AG08396 (cell line): ENCODE data around the gene NME3.
"Not testable (repeated sequence)": the region's sequence is repeated elsewhere in the genome, so short reads cannot be mapped to it uniquely, and the experiment has no call there.

Experiments
- DNase-seq: peaks from one replicate; pipeline ENCODE4 v3.0.0; 2012; ENCODE audit warnings: low spot score, mixed read lengths

NME3 gene

DNA sequence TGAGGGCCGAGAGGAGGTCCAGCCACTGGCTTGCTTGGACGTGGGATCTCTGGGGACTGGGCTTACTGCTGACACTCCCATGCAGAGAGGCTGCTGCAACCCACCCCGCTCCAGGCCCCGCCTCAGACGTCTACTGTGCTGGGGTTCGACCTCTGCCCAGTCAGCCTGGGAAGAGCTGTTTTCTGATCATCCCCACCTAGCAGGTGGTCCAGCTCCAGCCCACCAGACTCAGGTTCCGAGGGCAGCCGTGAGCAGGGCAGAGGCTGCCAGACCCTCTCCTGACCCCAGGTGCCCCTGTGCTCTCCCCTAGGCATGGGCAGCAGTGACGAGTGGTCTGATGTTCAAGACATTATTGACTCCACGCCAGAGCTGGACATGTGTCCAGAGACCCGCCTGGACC, 23.4 kb downstream of the NME3 start:
- no peak for DNase-seq

DNA sequence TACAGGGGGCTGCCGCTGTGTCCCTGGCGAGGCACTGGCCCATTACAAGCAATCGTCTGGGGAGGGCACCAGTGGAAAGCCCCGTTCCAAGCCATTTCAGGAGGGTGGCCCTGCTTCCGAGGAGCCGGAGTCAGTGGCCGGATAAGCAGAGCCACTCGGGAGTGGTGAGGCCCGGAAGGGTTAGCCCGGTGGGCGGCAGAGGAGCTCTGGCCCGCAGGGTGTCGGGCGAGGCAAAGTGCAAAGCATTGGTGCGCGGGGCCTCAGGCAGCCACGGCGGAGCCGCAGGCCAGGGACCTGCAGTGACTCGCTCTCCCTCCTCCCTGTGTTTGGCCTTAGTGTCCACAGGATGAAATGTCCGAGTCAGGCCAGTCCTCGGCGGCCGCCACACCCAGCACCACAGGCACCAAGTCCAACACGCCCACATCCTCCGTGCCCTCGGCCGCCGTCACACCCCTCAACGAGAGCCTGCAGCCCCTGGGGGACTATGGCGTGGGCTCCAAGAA, 24.6 kb downstream of the NME3 start:
- no peak for DNase-seq

DNA sequence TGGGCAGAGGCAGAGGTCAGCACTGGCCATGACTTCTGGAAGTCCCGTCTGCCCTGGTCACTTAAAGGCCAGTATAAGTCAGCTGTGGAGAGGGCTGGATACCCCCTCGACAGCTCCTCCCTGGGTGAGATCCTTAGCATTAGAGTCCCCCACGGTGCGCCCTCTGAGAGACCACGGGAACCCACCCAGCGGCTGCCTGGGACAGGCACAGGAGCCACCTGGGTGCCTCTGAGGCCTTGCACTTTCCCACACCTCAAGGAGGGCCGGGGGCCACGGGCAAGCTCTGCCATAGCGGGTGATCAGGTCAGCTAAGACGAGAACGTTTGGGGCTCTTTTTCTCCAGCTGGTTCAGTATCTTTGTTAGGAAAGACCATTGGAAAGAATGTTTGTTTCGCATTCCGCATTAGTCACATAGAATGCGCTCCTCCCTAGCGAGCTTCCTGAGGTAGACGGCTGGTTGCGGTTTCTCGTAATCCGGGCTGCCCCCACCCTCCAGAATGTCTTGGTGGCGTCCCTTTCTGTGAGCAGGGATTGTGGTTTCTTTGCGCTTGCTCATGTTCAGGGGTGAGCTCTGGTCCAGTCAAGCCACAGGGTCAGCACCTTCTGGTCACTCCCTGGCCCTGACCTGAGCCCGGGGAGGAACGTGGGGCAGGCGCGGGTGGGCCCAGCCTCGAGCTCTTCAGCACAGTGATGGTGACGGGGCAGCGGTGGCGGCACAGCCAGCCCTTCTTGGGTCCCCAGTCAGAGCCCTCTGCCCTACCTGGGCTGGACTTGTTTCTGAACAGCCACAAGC, 25.2 kb downstream of the NME3 start:
- no peak for DNase-seq

DNA sequence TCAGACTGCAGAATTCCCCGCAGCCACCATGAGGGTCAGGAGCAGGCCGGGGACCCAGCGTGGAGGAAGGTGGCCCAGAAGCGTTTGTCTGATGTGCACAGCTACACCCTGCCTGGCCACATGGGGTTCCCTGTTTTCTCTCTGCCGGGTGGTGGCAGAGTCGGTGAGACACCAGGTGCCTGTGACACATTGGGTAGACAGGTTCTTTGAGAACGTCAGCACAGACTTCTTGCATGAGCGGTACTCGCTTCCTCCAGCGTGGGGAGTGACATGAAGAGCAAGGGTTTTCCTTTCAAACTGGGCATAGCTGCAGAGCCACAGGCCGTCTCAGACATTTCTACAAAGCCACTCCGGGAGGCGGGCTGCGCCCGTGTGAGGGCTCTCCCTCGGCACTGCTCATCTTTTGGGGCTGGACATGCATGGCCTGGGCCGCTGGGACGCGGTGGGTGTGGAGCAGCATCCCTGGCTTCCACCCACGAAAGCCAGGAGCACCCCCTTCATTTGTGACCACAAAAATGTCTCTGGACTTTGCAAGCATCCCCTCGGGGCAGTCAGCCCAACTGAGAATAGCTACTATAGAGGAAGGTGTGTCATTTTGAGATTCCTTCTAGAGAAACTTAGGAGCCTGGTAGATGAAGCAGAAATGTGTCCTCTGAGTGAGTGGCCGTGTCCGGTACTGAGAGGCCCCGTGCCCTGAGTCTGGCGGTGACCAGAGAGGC, 26.0 kb downstream of the NME3 start:
- peak; percentile 62 for DNase-seq

DNA sequence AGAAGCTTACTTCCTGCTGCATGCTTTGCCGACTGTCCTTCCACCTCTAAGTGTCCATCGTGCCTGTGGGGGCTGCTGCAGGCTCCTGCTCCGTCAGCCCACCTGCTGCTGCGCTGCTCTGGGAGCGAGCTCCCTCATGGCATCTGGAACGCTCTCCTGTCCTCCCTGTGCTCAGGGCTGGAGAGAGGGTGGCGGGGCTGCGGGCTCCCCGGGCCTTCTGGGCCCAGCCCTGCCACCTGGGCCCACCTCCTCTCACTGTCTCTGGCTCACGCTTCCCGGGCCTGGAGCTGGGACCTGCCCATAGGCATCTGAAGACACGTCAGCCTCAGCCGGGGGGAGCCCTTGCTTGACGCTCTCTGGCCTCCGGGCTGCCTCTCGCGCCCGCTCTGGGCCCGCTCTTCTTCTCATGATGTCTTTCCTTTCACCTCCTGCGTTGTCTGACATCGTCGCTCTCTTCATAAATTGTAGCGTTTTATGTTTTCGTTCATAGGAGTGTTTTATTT, 27.0 kb downstream of the NME3 start:
- no peak for DNase-seq

DNA sequence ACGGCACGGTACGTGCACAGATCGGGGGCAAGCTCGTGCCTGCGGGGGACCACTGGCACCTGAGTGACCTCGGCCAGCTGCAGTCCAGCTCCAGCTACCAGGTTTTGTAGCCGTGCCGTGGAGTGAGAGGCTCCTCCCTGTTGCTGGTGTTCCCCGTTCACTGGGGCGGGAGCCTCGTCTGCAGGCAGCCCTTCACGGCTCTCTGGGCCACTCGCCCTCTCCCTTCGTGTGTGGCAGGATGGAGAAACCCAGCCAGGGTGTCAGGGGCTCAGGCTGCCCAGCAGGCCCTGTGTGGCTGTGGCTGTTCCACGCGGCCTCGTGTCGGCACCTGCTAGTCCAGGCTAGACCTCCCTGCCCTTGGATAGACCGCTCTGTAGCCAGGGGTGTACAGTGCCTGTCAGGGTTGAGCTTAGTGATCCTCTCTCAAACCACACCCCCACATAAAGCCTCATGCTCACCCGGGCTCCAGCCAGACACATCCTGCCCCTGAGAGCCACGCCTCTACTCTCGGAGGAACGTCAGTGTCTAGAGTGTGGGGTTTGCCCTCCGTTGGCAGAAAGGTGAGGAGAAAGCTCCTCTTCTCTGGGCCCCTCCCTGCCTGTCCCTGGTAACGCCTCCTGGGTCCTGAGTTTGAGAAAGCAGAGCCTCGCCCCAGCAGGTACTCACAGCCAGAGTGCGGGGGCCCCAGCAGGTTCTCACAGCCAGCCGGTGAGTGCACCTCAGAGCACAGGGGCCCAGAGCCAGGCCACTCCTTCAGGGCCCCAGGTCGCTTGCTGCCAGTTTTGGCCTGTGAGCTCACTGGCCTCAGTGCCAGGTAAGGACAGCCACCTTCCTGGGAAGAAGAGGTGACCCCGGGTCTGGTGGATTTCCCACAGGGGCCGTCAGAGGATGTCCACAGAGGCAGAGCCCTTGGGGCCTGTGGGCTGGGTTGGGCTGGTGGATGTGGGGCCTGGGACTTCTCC, 27.7 kb downstream of the NME3 start:
- no peak for DNase-seq

DNA sequence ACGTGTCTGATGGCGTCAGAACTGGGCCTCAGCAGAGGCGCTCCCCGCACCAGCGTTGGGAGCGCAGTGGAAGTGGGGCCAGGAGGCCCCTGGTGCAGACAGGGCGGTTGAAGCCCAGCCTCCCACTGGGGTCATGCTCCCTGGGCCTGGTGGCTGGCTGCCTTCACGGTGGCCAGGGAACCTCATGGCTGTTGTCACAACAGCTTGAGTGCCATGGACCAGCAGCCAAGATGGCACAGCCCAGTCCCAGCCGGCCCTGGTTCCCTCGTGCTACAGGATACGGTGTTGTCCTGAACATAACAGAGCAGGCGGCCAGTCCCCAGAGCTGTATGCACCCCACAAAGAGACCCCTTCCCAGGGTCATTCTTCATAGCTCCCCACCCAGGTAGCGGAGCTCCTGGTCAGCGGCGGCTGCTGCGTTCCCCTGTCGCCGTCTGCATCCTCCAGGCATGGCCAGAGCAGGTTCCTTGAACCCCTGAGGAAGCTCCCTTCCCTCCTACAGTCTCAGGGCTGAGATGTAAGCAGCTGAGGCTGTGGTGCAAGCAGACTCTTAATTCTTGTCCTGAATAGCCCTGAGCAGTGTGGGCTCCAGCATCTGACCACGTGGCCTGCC, 29.7 kb downstream of the NME3 start:
- DNase-seq: no peak

DNA sequence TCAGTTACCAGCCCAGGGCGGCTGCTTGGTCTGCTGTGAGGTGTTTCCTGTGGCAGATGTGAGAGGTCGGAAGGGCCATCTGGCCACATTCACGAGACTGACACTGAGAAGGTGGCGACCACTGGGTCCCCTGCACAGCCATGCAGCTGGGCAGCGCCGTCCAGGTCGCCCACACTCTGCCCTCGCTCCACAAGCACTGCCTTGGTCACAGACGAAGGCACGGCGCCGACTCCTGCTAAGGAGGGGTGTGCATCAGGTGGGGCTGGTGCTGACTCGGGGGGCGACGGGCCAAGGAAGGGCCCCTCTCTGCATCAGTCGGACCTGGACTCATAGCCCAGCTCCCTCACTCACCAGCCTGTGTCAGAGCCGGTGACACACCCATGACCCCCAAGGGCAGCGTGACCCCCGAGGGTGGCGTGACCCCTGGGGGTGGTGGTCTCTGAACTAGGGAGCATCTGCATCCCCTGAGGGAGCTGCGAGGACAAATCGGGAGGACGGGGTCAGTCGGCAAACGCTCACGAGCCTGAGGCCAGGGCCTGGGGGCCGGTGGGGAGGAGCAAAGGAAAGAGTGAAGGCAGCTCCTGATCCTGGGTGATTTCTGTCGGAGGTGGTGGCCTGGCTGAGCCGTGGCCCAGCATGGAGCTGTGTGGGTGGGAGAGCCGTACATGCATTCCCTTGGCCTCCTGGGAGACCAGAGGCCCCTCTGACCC, 30.4 kb downstream of the NME3 start:
- no peak for DNase-seq

DNA sequence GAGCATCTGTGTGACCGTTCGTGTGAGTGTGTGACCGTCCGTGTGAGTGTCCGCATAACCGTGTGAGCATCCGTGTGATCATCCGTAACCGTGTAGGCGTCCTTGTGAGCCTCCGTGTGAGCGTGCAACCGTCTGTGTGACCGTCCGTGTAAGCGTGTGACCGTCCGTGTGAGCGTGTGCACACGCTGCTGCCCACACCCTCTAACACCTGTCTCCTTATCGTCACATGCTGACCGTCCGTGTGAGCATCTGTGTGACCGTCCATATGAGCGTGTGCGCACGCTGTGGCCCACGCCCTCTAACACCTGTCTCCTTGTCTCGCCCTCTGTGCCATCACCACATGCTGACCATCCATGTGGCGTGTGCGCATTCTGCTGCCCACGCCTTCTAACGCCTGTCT, 31.1 kb downstream of the NME3 start:
- no peak for DNase-seq

DNA sequence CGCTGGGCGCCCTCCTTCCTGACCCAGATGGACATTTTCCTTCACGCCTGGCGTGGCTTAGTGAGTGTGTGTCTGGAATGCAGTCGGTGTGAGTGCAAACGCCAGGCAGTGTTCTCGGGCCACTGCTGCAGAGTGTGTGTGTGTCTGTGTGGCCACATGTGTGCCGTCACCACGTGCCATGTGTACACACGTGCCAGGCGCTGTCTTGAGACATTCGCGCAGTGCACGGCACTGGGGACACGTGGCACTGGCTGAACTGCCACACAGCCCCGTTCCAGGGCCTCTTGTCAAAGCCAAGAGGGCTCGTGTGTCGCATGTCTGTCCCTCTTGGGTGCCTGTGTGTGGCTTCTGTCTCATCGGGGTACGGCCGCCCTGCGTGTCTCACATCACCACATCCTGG, 36.5 kb downstream of the NME3 start:
- DNase-seq: no peak

DNA sequence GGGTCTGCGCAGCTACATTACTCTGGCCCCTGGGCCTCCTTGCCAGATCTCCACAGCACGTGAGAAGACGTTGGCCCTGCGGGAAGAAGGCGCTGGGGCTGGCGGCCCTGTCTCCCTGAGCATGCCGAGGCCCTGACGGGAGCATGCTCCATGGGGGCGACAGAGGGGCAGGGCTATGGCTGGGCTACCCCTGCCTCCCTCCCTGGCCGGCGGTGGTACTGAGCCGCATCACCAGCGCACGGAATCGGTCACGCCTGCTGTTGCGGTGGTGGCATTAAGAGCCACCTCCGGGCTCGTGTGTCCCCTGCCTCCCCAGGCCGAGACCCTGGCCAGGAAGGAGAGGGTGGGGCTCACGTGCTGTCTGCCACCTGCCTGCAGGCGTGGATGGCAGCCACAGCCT, 37.2 kb downstream of the NME3 start:
- DNase-seq: no peak

DNA sequence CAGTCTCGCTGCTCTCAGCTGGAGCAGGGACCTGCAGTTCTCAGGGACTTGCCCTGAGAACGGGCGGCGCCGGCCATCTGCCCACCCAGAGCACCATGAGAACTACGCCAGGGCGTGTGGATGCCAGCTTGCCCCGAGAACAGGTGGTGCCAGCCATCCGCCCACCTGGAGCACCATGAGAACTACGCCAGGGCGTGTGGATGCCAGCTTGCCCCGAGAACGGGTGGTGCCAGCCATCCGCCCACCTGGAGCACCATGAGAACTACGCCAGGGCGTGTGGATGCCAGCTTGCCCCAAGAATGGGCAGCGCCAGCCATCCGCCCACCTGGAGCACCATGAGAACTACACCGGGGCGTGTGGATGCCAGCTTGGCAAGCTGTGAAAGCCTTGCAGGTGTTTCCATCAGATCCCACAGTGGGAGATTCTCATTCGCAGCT, 38.8 kb downstream of the NME3 start:
- DNase-seq: not testable (repeated sequence)

DNA sequence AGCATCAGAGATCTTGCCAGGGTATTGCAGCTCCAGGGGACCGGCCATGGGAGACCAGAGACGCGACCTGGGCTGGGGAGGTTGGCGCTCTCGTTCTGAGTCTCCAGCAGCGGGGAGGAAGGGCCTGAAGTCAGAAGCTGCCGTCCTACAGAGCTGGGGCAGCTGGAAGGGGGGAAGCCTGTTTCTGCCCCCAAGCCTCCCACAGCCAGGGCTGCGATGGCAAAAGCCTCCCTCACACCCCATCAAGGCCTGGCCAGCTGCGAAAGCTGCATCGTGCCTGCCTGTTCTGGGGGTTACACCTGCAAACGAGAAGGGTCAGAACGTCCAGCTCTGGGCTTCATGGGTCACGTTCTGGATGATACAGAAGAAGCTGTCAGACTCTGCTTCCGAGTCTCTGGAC, 39.3 kb downstream of the NME3 start:
- DNase-seq: no peak

DNA sequence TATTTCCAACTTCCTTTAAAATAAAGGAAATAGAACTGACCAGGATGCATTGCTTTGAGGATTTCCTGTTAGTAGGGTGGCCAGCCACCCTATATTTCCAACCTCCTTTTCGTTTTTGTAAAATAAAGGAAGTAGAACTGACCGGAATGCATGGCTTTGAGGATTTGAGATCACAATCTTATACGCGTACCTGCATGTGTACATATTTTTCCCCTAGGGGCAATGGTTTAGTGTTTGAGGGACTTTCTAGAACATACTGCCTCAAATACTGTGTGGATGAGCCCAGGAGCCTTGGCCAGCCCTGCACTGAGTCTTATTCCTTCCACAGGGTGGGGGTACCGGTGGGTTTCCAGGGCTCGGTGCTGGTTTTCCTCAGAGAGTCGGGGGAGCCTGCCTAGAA, 39.7 kb downstream of the NME3 start:
- no peak for DNase-seq

DNA sequence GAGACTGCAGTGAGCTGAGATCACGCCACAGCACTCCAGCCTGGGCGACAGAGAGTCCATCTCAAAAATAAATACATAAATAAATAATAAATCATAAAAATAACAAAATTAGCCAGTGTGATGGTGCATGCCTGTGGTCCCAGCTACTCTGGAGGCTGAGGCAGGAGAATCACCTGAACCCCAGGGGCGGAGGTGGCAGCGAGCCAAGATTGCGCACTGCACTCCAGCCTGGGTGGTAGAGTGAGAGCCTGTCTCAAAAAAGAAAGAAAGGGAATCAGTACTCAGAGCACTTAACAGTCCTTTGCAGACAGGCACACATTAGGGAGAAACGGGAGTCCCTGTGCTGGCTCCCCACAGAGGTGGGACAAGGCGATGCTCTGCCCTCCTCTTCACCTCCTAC, 40.3 kb downstream of the NME3 start:
- DNase-seq: no peak

DNA sequence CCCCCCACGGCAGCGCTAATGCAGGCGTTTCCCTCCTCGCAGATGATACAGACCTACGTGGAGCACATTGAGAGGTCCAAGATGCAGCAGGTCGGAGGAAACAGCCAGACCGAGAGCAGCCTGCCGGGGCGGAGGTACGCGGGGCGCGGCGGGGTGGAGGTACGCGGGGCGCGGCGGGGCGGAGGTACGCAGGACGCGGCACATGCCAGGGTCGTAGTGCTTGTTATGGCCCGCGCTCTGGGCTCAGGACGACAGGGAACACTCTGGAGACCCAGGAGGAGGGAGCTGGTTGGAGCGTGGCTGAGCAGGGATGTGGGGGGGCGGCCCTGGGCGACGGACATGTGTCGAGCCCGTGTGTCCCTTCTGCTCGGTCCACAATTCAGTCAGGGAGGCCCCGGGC, 41.9 kb downstream of the NME3 start:
- no peak for DNase-seq

DNA sequence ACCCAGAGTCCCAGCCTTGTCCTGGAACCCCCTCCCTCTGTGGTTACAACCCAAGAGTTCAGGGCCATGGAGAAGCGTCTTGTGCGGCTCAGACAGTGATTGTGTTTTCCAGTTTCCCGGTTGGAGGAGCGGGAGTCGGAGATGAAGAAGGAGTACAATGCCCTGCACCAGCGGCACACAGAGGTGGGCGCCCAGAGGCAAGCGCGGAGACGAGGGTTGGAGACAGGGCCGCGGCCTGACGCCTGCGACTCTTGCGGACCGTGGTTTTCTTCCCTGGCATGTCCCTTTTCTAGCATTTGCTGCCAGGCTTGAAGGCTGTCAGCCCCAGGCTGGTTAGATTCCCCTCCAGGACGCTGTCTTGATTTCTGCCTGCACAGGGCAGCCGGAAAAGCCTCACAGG, 42.3 kb downstream of the NME3 start:
- DNase-seq: no peak

DNA sequence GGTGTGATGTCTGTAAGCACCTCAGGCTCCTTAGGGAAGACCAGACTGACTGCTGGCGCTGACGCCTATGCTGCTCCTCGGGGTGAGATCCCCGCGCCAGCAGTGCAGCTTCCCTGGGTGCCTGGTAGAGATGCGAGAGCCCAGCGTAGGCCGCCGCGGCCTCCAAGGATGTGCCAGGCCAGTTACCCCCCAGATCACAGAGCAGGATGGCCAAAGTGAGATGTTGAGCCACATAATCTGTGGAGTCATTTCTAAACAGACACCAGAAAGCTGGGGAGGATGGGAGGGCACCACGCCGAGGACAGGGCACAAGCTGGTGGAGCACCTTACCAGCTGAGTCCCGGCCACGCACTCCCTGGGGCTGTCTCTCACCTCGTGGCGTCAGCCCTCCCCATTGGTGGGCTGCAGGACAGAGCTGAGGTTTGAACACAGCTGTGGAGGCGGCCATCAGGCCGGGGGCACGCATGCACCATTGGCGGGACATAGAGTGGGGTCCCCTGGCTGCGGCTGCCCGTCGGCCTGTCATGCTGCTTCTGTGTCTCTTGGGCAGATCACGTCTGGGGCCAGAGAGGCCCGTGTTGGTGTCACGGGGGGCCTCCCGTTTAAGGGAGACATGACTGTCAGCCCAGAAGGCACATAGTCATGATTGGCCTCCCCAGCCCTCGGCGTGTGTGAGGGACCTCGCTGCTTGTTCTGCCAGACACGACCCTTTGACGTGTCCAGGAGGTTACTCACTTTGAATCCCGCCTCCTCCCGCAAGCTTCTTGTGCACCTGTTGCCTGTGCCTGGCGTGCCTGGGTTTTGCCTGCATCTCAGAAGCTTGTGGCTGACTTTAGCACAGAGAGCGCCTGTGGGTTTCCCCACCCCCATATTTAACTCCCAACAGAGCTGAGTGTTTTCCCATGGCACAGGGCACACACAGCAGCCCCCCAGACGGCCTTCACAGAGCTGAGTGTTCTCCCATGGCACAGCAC, 43.4 kb downstream of the NME3 start:
- DNase-seq: no peak

DNA sequence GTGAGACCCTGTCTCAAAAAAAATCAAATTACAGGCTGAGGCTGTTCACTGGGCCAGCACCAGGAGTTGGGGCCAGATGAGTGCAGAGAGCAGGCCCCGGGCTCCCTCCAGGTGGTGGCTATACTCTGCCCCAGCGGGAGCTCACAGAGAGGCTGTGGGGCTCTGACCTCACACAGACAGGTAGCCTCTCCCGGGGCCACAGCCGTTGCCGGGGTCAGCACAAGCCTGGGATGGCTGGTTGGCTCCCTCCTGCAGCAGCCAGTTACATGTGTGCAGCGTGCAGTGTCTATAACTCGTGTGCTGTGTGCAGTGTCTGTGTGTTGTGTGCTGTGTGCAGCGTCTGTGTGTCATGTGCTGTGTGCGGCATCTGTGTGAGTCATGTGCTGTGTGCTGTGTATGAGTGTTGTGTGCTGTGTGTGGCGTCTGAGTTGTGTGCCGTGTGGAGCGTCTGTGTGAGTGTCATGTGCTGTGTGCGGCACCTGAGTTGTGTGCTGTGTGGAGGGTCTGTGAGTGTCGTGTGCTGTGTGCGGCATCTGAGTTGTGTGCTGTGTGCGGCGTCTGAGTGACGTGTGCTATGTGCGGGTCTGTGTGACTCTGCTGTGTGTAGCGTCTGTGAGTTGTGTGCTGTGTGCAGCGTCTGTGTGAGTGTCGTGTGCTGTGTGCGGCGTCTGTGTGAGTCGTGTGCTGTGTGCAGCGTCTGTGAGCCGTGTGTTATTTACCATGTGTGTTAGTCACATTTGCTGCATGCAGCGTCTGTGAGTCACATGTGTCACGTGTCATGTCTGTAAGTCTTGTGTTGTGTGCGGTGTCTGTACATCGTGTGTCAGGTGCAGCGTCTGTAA, 44.5 kb downstream of the NME3 start:
- no peak for DNase-seq
